ENCODE results near the gene MNX1.

The MNX1 gene

DNA sequence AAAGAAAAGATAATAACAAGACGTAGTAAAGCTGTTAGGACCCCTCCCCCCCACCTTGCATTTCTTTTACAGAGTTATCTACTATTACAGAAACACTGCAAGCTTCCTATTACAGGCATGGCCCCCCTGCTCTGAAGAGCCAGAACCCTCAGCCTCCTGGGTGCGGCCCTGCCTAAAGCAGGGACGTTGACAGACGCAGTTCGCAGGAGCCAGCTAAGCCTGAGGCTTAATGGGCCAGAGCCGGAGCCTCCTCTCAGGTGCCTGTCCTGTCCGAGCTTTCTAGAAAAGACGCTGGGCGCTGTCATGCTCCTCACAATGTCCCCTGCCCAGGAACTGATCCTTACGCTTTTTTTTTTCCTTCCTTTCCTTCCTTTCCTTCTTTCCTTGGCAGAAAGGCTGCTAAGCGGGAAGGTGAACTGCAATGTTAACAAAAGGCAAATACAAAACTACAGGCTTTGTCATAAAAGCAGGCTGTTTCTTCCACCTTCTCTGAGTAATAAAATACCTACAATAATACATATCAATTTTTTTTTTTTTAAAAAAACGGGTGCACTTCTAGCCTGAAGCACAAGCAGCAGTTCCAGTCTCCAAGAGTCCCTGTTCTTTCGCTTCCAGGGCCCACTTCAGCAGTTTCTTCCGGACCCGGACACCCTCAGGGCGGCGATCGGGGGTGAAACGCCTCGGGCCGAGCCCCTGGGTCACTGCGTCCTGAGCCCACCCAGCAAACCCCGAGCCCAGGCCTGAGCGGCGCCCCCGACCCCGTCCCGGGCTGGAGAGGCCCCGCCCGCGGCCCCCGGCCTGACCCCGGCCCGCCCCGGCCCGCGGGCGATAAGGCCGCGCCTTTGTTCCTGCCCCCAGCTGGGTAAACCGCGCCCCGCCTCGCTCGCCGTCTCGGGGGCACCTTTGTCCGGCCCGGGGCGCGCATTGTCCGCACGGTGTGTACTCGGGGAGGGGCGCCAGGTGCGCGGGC lies 11.2 kb downstream of the MNX1 start:
- Mint-ChIP-seq H3K4me1 (ENCODE audit: low read depth in 2 of 2) (peaks cover 9 to 10% of the 10 kb centered on the region in 2 donors), H3K27me3 (peaks cover 77 to 95% of the 10 kb centered on the region in 2 donors), H3K9me3 (no peaks in the 10 kb centered on the region), H3K27ac (no peak overlapping the region), H3K36me3 (ENCODE audit: insufficient read depth) (peaks cover 10% of the 10 kb centered on the region), H3K4me3 (peak overlapping the region; percentile 63 to 74)
- DNase-seq (no peak), ATAC-seq (replicated peaks) (no peak)

DNA sequence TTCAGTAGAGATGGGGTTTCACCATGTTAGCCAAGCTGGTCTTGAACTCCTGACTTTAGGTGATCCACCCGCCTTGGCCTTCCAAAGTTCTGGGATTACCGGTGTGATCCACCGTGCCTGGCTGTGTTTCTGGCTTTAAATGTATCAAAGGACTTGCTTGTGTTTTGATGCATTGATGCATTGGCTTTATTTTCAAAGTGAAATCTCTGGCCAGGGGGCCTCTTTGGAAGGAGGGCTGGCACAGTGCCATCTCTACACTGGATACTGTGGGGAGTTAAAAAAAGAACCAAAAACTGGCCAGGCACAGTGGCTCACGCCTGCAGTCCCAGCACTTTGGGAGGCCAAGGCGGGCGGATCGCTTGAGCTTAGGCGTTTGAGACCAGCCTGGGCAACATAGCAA lies 16.0 kb downstream of the MNX1 start:
- Mint-ChIP-seq H3K4me3 (no peak overlapping the region), H3K27ac (no peak overlapping the region), H3K36me3 (ENCODE audit: insufficient read depth) (peaks cover 3% of the 10 kb centered on the region), H3K4me1 (ENCODE audit: low read depth in 2 of 2) (peaks cover 0 to 3% of the 10 kb centered on the region in 2 donors), H3K9me3 (no peaks in the 10 kb centered on the region), H3K27me3 (peaks cover 59 to 95% of the 10 kb centered on the region in 2 donors)
- DNase-seq (no peak), ATAC-seq (replicated peaks) (no peak)

DNA sequence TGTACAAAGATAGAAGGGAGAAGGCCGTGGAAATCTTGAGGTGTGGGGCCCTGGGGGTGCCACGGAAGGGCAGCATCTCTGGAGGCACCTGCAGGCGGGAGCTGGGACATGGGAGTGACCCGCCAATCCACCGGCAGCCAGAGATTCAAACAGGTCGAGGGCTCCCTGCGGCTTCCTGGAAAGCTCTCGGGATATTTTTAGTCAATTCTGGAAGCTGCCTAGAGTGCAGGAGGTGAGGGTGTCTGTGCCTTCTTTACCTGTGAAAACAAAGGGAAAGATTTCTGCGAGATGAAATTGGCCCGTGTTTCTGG lies 16.6 kb downstream of the MNX1 start:
- peaks cover 3% of the 10 kb centered on the region for H3K36me3 Mint-ChIP-seq (ENCODE audit: insufficient read depth)
- H3K27me3 Mint-ChIP-seq: peaks cover 54 to 95% of the 10 kb centered on the region in 2 donors
- H3K27ac Mint-ChIP-seq: no peak overlapping the region
- H3K4me1 Mint-ChIP-seq (ENCODE audit: low read depth in 2 of 2): no peaks in the 10 kb centered on the region
- no peaks in the 10 kb centered on the region for H3K9me3 Mint-ChIP-seq
- ATAC-seq (replicated peaks): no peak
- DNase-seq: no peak
- H3K4me3 Mint-ChIP-seq: no peak overlapping the region

DNA sequence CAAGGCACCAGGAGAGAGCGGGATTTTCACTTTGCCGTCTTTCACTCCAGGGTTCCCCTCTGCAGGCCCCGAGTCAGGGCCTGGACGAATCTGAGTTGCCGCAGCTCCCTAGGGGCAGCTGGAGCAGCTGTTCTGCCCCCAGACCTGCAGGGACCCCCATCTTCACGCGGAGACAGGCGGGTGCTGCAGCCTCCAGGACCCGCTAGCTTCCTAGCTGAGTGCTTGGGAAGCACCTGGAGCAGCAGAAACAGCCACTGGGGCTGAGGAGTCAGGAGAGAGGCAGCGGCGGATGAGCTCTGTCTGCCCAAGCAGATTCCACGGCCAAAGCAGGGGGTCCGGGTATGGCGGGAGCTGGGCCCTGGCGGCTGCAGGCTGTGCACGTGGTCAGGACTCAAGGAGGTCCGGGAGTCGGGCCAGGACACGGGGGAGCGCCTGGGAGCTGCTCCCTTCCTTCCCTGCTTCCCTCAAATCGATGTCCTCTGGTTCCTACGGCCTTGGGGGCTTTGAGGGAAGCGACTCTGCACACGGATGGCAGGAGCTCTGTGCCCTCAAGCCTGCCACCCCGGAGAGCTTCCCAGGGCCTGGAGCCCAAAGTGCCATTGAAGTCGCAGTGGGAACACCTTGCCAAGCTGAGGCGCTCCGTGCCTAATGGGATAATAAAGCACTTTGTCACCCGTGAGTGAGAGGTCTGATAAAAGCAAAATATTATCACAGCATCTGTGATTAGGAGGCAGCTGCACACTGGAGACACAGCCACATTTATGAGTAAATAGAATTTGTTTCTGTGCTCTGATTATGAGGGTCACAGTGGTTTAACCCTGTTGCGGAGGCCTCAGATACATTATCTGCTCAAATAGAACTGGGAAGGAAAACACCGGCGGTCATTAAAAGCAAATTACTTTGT lies 17.2 kb downstream of the MNX1 start:
- ATAC-seq (replicated peaks): no peak
- peaks cover 48 to 95% of the 10 kb centered on the region in 2 donors for H3K27me3 Mint-ChIP-seq

DNA sequence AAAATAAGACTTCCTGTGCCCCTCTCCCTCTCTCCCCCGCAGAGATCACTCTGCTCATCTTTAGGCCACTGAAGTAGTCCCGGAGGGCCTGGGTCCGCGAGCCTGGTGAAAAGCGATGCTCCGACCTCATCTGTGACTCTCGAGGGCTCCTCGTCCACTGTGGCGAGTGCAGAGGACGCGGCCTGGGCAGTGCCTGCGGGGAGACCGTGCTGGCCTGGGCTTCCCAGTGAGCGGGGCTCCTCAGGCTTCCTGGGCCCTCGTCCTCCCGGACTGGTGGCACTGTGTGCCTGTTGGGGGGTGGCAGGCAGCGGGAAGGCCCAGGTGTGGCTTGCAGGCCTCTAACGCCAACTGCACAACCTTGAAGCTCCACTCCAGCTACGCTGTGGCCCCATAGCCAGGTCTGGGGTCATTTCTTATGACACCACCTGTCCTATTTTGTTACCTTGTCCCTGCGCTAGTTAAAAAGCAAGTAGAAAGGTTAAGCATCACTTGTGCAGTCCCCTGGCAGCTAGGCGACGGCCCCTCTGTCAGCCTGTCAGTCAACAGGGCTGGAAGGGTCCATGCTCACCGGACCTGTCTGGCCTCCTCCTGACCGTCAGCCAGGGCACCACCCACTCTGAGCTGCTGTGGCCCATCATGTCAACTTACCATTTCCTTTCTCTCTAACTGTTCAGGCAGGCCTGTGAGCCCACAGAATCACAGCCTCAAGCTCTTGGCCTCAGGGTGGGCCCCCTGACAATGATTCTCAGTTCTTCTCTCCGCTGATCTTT lies 20.5 kb downstream of the MNX1 start:
- H3K27me3 Mint-ChIP-seq: peaks cover 23 to 65% of the 10 kb centered on the region in 2 donors
- DNase-seq: no peak
- no peaks in the 10 kb centered on the region for H3K4me1 Mint-ChIP-seq (ENCODE audit: low read depth in 2 of 2)
- no peak for ATAC-seq (replicated peaks)
- H3K27ac Mint-ChIP-seq: no peak overlapping the region
- peaks cover 3% of the 10 kb centered on the region for H3K36me3 Mint-ChIP-seq (ENCODE audit: insufficient read depth)
- H3K9me3 Mint-ChIP-seq: no peaks in the 10 kb centered on the region
- no peak overlapping the region for H3K4me3 Mint-ChIP-seq

More for the DNA sequence above, 17.2 kb downstream of the MNX1 start:
- Mint-ChIP-seq H3K27ac (no peak overlapping the region), H3K9me3 (no peaks in the 10 kb centered on the region), H3K36me3 (ENCODE audit: insufficient read depth) (peaks cover 3% of the 10 kb centered on the region), H3K4me1 (ENCODE audit: low read depth in 2 of 2) (no peaks in the 10 kb centered on the region), H3K4me3 (no peak overlapping the region)
- no peak for DNase-seq

DNA sequence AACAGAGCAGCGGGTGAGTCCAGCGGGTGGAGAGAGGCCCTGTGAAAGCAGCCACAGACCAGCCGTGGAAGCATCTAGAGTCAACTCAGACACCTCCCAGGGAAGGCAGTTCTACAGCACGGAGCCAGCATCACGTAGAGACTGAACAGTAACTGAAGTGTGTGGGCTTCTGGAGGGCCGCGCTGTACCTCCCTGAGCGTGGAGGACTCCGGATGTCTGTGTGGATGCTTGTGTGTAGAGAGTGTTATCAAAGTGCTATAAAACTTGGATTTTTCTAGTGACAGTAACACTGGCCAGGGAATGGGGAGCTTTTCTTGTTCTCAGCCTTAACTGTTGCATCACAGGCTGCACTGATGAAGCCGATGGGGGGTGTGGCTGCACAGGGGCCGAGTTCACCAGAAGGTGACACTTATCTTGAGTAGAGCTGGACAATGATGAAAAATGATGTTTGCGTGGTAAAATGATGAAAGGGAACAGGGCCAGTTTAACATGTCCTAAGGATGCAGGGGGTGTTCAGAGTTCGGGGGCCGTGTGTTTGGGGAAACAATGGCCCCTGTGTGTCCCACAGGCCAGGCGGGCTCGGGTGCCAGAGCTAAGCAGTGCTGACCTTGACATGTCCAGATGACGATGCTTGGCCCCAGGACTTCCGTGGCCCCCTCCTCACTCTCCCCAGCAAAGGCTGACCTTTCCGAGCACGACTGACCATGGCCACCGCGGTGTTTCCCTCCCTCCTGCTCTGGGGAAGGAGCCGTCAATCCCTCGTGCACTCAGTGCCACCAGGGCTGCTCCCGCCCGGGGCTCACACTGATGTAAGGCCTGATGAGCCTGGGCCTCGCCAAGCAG lies 21.9 kb downstream of the MNX1 start:
- Mint-ChIP-seq H3K4me3 (no peak overlapping the region), H3K27ac (no peak overlapping the region)

DNA sequence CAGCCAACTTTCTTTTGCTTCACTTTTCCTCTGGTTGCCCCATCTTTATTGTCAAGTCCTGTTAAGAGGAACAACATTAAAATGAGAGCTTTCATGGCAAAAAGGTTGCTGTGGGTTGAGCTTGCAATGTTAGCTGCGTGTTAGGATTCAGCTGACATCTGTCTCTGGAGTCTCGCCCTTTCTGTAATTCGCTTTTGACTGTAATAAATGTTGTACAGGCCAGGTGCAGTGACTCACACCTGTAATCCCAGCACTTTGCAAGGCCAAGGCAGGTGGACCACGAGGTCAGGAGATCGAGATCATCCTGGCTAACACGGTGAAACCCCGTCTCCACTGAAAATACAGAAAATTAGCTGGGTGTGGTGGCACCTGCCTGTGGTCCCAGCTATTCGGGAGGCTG lies 24.1 kb downstream of the MNX1 start:
- no peak for DNase-seq
- Mint-ChIP-seq H3K9me3 (no peaks in the 10 kb centered on the region), H3K36me3 (ENCODE audit: insufficient read depth) (no peaks in the 10 kb centered on the region), H3K4me1 (ENCODE audit: low read depth in 2 of 2) (no peaks in the 10 kb centered on the region), H3K27ac (no peak overlapping the region), H3K4me3 (no peak overlapping the region), H3K27me3 (peaks cover 8 to 33% of the 10 kb centered on the region in 2 donors)
- ATAC-seq (replicated peaks): no peak

More for the DNA sequence above, 21.9 kb downstream of the MNX1 start:
- H3K27me3 Mint-ChIP-seq: peaks cover 18 to 51% of the 10 kb centered on the region in 2 donors
- H3K9me3 Mint-ChIP-seq: no peaks in the 10 kb centered on the region
- no peaks in the 10 kb centered on the region for H3K36me3 Mint-ChIP-seq (ENCODE audit: insufficient read depth)
- DNase-seq: no peak
- H3K4me1 Mint-ChIP-seq (ENCODE audit: low read depth in 2 of 2): no peaks in the 10 kb centered on the region
- ATAC-seq (replicated peaks): no peak

DNA sequence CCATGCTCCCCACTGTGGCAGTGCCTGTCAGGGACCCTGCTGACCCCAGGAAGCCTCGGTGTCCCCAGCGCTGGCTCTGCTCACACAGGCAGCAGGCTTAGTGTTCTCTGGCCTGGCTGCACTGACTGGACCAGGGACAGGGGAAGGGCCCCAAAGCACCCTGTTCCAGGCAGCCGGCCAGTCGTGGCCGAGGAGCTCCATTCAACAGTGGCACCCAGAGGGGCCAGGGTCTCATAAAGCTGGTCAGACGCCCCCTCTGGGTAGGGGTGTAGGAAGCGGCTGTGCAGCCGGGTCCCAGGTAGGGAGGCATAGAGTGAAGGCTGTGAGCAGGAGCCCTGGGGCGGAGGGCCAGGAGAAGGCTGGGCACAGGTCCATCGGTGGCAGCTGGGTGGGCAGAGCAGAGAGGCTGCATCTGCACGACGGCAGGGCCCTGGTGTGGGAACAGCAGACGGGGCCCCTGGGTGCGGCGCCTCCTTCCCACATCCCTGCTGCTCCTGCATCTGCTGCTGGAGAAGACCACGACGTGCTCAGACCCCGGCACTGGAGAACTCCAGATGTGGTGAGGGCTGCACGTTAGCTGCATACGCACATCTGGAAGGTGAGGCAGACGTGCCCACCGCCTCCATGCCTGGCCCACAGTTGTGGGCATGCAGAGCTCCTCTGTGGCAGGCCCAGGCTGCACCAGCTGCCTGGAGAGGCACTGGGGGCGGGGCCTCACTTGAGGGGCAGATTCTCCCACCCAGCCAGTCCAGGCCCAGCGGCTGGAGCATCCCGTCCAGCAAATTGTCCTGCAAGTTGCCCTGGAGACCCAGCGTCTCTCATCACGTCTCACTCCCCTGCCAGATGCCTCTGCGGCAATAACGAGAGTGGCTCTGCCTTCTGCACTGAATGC lies 25.1 kb downstream of the MNX1 start:
- Mint-ChIP-seq H3K4me1 (ENCODE audit: low read depth in 2 of 2) (no peaks in the 10 kb centered on the region), H3K9me3 (no peaks in the 10 kb centered on the region), H3K36me3 (ENCODE audit: insufficient read depth) (no peaks in the 10 kb centered on the region), H3K27ac (no peak overlapping the region), H3K27me3 (peaks cover 1 to 24% of the 10 kb centered on the region in 2 donors), H3K4me3 (no peak overlapping the region)
- ATAC-seq (replicated peaks) (no peak), DNase-seq (no peak)

DNA sequence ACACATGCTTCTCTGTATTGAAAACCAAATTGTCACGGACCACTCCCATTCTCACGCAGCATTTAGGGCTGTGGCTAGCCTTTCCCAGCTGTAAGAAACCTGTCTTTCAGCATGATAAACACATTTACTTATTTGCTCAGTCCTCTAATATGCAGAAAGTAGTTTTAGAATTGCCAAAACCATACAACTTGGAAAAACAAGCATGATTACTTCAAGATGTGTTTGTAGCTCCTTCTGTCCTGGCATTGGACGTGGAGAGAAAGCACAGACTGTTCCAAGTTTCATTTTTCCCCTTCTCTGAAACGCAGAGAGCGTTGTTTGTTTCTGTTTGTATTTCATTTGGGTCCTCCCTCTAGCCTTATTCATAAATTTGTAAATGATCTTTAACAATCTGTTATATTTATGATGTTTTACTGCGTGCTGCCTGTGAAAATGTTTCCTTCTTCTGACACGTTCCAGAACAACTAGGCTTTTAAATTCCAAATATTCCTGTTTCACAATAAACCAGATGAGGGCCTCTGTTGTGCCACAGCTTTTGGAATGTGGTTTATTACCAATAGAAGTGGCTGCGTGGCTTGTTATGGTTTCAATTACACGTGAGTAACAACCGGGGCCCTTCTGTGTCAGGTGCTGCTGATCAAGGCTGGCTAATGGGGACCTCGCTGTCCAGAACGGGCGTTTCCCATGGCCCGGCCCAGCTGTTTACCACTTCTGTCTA lies 26.1 kb downstream of the MNX1 start:
- ATAC-seq (replicated peaks) (no peak), DNase-seq (no peak)
- Mint-ChIP-seq H3K4me1 (ENCODE audit: low read depth in 2 of 2) (no peaks in the 10 kb centered on the region), H3K36me3 (ENCODE audit: insufficient read depth) (no peaks in the 10 kb centered on the region), H3K9me3 (peaks cover 0 to 7% of the 10 kb centered on the region in 2 donors), H3K4me3 (no peak overlapping the region), H3K27ac (no peak overlapping the region), H3K27me3 (peaks cover 0 to 14% of the 10 kb centered on the region in 2 donors)

DNA sequence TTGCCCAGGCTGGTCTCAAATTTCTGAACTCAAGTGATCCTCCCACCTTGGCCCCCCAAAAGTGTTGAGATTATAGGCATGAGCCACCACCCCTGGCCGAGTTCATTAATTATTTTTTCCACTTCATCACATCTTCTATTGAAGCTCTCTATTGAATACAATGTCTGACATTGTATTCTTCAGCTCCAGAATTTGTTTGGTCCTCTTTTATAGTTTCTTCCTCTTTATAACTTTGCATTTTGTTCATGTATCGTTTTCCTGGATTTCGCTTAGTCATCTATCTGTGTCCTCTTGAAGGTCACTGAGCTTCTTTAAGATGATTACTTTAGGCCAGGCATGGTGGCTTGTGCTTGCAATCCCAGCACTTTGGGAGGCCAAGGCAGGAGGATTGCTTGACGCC lies 30.8 kb downstream of the MNX1 start:
- no peak overlapping the region for H3K27ac Mint-ChIP-seq
- H3K4me1 Mint-ChIP-seq (ENCODE audit: low read depth in 2 of 2): no peaks in the 10 kb centered on the region

DNA sequence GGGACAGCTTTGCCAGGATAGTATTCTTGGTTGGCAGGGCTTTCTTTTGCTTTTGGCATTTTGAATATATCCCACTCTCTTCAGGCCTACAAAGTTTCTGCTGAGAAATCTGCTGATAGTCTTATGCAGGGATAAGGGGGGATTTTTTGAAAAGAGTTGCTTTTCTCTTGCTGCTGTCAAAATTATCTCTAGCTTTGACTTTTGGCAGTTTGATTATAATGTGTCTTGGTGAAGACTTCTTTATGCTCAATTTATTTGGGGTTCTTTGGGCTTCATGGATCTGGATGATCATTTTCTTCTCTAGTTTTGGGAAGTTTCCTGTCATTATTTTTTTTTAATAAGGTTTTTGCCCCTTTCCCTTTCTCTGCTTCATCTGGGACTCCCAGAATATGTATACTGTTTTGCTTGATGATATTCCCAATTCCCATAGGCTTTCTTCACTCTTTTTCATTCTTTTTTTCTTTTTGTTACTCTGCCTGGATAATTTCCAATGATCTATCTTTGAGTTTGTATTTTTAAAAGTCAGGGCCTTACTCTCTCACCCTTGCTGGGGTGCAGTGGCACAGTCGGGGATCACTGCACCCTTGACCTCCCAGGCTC lies 31.4 kb downstream of the MNX1 start:
- no peaks in the 10 kb centered on the region for H3K36me3 Mint-ChIP-seq (ENCODE audit: insufficient read depth)

More for the DNA sequence above, 30.8 kb downstream of the MNX1 start:
- H3K36me3 Mint-ChIP-seq (ENCODE audit: insufficient read depth): no peaks in the 10 kb centered on the region
- no peaks in the 10 kb centered on the region for H3K27me3 Mint-ChIP-seq
- H3K4me3 Mint-ChIP-seq: no peak overlapping the region
- ATAC-seq (replicated peaks) (no peak), DNase-seq (no peak)
- peaks cover 0 to 7% of the 10 kb centered on the region in 2 donors for H3K9me3 Mint-ChIP-seq

More for the DNA sequence above, 31.4 kb downstream of the MNX1 start:
- Mint-ChIP-seq H3K9me3 (peaks cover 0 to 7% of the 10 kb centered on the region in 2 donors), H3K4me3 (no peak overlapping the region), H3K4me1 (ENCODE audit: low read depth in 2 of 2) (no peaks in the 10 kb centered on the region), H3K27me3 (no peaks in the 10 kb centered on the region), H3K27ac (no peak overlapping the region)
- ATAC-seq (replicated peaks) (no peak), DNase-seq (no peak)

Data from effector memory CD8-positive, alpha-beta T cell (primary cell).